GM18867 (cell line): ENCODE measurements around the gene ATG10.
"Not testable (repeated sequence)": the region's sequence is repeated elsewhere in the genome, so short reads cannot be mapped to it uniquely, and the experiment has no call there.

ENCODE experiments used
- ATAC-seq: cut with Tn5 transposase; IDR thresholded peaks from one replicate; pipeline ENCODE4 v1.9.1; 2021; ENCODE audit warnings: mild to moderate bottlenecking, moderate library complexity; ENCODE audit not compliant: unreplicated experiment

ATG10 gene

GRCh38 chr5:81971712-81972491 is at the start of gene ATG10:
Gene ATG10, plus strand, starts transcription at chr5:81972023. Its CDS starts 15,548 bp downstream, at chr5:81987571.
- ATAC-seq, result peak; percentile 96

GRCh38 chr5:81922854-81923279 is 49.0 kb upstream of the ATG10 start:
- ATAC-seq, result peak; percentile 78

GRCh38 chr5:81924442-81924841 is 47.4 kb upstream of the ATG10 start:
- no peak for ATAC-seq

- ATAC-seq, result no peak
Observed at GRCh38 chr5:81925009-81925408, 46.8 kb upstream of the ATG10 start.

- ATAC-seq, result no peak
Observed at GRCh38 chr5:81925981-81926380, 45.8 kb upstream of the ATG10 start.

GRCh38 chr5:81936066-81936465 is 35.8 kb upstream of the ATG10 start:
- no peak for ATAC-seq

GRCh38 chr5:81936750-81937149 is 35.1 kb upstream of the ATG10 start:
- ATAC-seq, result no peak

GRCh38 chr5:81942746-81943145 is 29.1 kb upstream of the ATG10 start:
- ATAC-seq, result no peak

GRCh38 chr5:81948349-81948748 is 23.5 kb upstream of the ATG10 start:
- ATAC-seq, result no peak

GRCh38 chr5:81949462-81949861 is 22.4 kb upstream of the ATG10 start:
- no peak for ATAC-seq

- no peak for ATAC-seq
Observed at GRCh38 chr5:81950996-81951395, 20.8 kb upstream of the ATG10 start.

GRCh38 chr5:81954796-81955195 is 17.0 kb upstream of the ATG10 start:
- not testable (repeated sequence) for ATAC-seq

GRCh38 chr5:81958129-81958528 is 13.7 kb upstream of the ATG10 start:
- ATAC-seq, result not testable (repeated sequence)

GRCh38 chr5:81961651-81962440 is 10.0 kb upstream of the ATG10 start:
- no peak for ATAC-seq

GRCh38 chr5:81963544-81963943 is 8.3 kb upstream of the ATG10 start:
- ATAC-seq, result no peak

GRCh38 chr5:81965524-81965923 is 6.3 kb upstream of the ATG10 start:
- no peak for ATAC-seq

GRCh38 chr5:81969226-81969625 is 2.6 kb upstream of the ATG10 start:
- ATAC-seq, result no peak

- ATAC-seq, result no peak
Observed at GRCh38 chr5:81969912-81970311, 1.9 kb upstream of the ATG10 start.

- peak; percentile 30 for ATAC-seq
Observed at GRCh38 chr5:81971111-81971711, 612 bp upstream of the ATG10 start.

GRCh38 chr5:81972492-81972783 is 615 bp downstream of the ATG10 start:
- ATAC-seq, result peak; percentile 47

GRCh38 chr5:81980160-81980559 is 8.3 kb downstream of the ATG10 start:
- no peak for ATAC-seq
